Esophagus muscularis mucosa (tissue), 4 donors: ENCODE data around the gene AP1M1. TPM values are rescaled to one million over a fixed set of nuclear protein-coding genes. Genes with fewer than 3 reads are reported as not detected.

ENCODE experiments used
- DNase-seq: peaks from one replicate; pipeline ENCODE4 v3.0.0-alpha.2; 2017; ENCODE audit errors: extremely low spot score
- H3K27ac ChIP-seq, 4 donors: fragments of 200-600 bp; sonication (generic); replicated peaks in 1 of 4; 1 replicate in 3 of 4; 2 replicates in 1 of 4; pipeline ENCODE4 v1.5.1; 2016 to 2019; ENCODE audit warnings: mild to moderate bottlenecking in 1 of 4
- H3K27me3 ChIP-seq, 4 donors: fragments of 200-600 bp; sonication (generic); one replicate each; pipeline versions ENCODE4 v1.5.1 to v1.6.0; 2016 to 2019
- H3K36me3 ChIP-seq, 4 donors: fragments of 200-600 bp; sonication (generic); one replicate each; pipeline ENCODE4 v1.5.1; 2016 to 2019
- H3K4me1 ChIP-seq, 4 donors: fragments of 200-600 bp; sonication (generic); one replicate each; pipeline ENCODE4 v1.5.1; 2016 to 2019
- H3K4me3 ChIP-seq, 4 donors: fragments of 200-600 bp; sonication (generic); 1 replicate in 2 of 4; 2 replicates in 2 of 4; pipeline ENCODE4 v1.5.1; 2016 to 2019; ENCODE audit warnings: mild to moderate bottlenecking in 4 of 4, moderate library complexity in 1 of 4
- H3K9me3 ChIP-seq, 4 donors: fragments of 200-600 bp; sonication (generic); 1 replicate in 3 of 4; 2 replicates in 1 of 4; pipeline ENCODE4 v1.5.1; 2016 to 2019
- CTCF ChIP-seq, 3 experiments: fragments of 200-600 bp in 2 of 3; fragments of 450-650 bp in 1 of 3; sonication (generic) in 2 of 3; IDR thresholded peaks; one replicate each; pipeline ENCODE4 v1.5.1; 2017 to 2019; ENCODE audit warnings: antibody characterized with exemption in 3 of 3, mild to moderate bottlenecking in 2 of 3, moderate library complexity in 1 of 3
- EP300 ChIP-seq: sonication (generic); formaldehyde crosslinking; IDR thresholded peaks from one replicate; pipeline ENCODE4 v1.6.1; 2017; ENCODE audit warnings: antibody characterized with exemption
- POLR2A ChIP-seq: fragments of 450-650 bp; IDR thresholded peaks from one replicate; pipeline ENCODE4 v1.6.1; 2017; ENCODE audit warnings: antibody characterized with exemption, moderate library complexity, mild to moderate bottlenecking, low read depth
- POLR2AphosphoS5 ChIP-seq, 2 donors: sonication (generic); formaldehyde crosslinking; IDR thresholded peaks; one replicate each; pipeline ENCODE4 v1.6.1; 2017; ENCODE audit warnings: antibody characterized with exemption in 2 of 2
- WGBS: methylation state at CpG from one replicate; pipeline ENCODE4 v1.1.5; 2018; 5-methylcytosine and 5-hydroxymethylcytosine counted together
- intact Hi-C: fragments of 100-400 bp; cut with DNase I; formaldehyde crosslinking; loops from one replicate; pipeline ENCODE4 v1.15.1; 2023
- total RNA-seq, 4 donors: library from RNA; depleted of rRNA; stranded (reverse); fragments of >200 nt; gene quantifications; one replicate each; pipeline versions ENCODE4 v1.1.0 to v1.2.1, GENCODE V29; 2016

Gene AP1M1
- total RNA-seq, 4 donors from 2014 or later, result 63.1 to 115 (median 98.6) TPM

GRCh38 chr19:16155128-16155527 lies 42.6 kb upstream of the AP1M1 start:
- no peaks in the 10 kb centered on the region for H3K36me3 ChIP-seq
- H3K4me3 ChIP-seq, result no peak overlapping the region
- H3K27me3 ChIP-seq, result no peaks in the 10 kb centered on the region
- no peak for DNase-seq
- H3K4me1 ChIP-seq, result no peaks in the 10 kb centered on the region
- intact Hi-C loops, result no loop called here
- no peaks in the 10 kb centered on the region for H3K9me3 ChIP-seq
- H3K27ac ChIP-seq, result no peak overlapping the region
- TF ChIP-seq POLR2A, result no peak
- no peak for TF ChIP-seq POLR2AphosphoS5 (IDR thresholded peaks at IDR 0.05)
- no peak for TF ChIP-seq EP300
- WGBS, result 70% methylated on average over 1 of the region's 1 CpG

GRCh38 chr19:16156904-16157303 lies 40.8 kb upstream of the AP1M1 start:
- no peak for TF ChIP-seq CTCF (IDR thresholded peaks at IDR 0.05)
- no peak for TF ChIP-seq POLR2AphosphoS5 (IDR thresholded peaks at IDR 0.05)
- no peak for TF ChIP-seq POLR2A
- TF ChIP-seq EP300, result no peak

GRCh38 chr19:16157601-16158000 lies 40.1 kb upstream of the AP1M1 start:
- H3K4me3 ChIP-seq, result no peak overlapping the region
- 80% methylated on average over 1 of the region's 10 CpGs for WGBS
- H3K36me3 ChIP-seq, result no peaks in the 10 kb centered on the region
- no peaks in the 10 kb centered on the region for H3K4me1 ChIP-seq
- H3K27me3 ChIP-seq, result no peaks in the 10 kb centered on the region
- DNase-seq, result no peak
- no peaks in the 10 kb centered on the region for H3K9me3 ChIP-seq
- TF ChIP-seq EP300 (no peak), POLR2A (no peak), CTCF (IDR thresholded peaks at IDR 0.05) (no peak), POLR2AphosphoS5 (IDR thresholded peaks at IDR 0.05) (no peak)
- intact Hi-C loops, result no loop called here
- no peak overlapping the region for H3K27ac ChIP-seq

More at GRCh38 chr19:16156904-16157303, 40.8 kb upstream of the AP1M1 start:
- no peak overlapping the region for H3K27ac ChIP-seq
- H3K9me3 ChIP-seq, result no peaks in the 10 kb centered on the region
- intact Hi-C loops, result no loop called here
- no peak overlapping the region for H3K4me3 ChIP-seq
- no peaks in the 10 kb centered on the region for H3K4me1 ChIP-seq
- DNase-seq, result no peak
- 81% methylated on average over 6 of the region's 6 CpGs for WGBS
- no peaks in the 10 kb centered on the region for H3K36me3 ChIP-seq
- no peaks in the 10 kb centered on the region for H3K27me3 ChIP-seq

- intact Hi-C loops, result no loop called here
- Histone ChIP-seq H3K4me1 (no peaks in the 10 kb centered on the region), H3K27ac (no peak overlapping the region), H3K36me3 (no peaks in the 10 kb centered on the region), H3K9me3 (no peaks in the 10 kb centered on the region), H3K4me3 (no peak overlapping the region), H3K27me3 (no peaks in the 10 kb centered on the region)
- TF ChIP-seq POLR2AphosphoS5 (IDR thresholded peaks at IDR 0.05) (no peak), EP300 (no peak)
- WGBS, result 88% methylated on average over 5 of the region's 5 CpGs
- DNase-seq, result no peak
These were observed 38.1 kb upstream of the AP1M1 start for GRCh38 chr19:16159655-16160054.

- H3K9me3 ChIP-seq, result no peaks in the 10 kb centered on the region
- no peak overlapping the region for H3K4me3 ChIP-seq
- no peak for DNase-seq
- no peak for TF ChIP-seq EP300
- no peak for TF ChIP-seq POLR2AphosphoS5 (IDR thresholded peaks at IDR 0.05)
- TF ChIP-seq CTCF (IDR thresholded peaks at IDR 0.05), result no peak
- no peak for TF ChIP-seq POLR2A
- no peaks in the 10 kb centered on the region for H3K4me1 ChIP-seq
- H3K36me3 ChIP-seq, result no peaks in the 10 kb centered on the region
- intact Hi-C loops, result no loop called here
- H3K27ac ChIP-seq, result no peak overlapping the region
- WGBS, result 52% methylated on average over 5 of the region's 6 CpGs
- H3K27me3 ChIP-seq, result no peaks in the 10 kb centered on the region
These were observed 37.2 kb upstream of the AP1M1 start for GRCh38 chr19:16160445-16160942.

- no peaks in the 10 kb centered on the region for H3K27me3 ChIP-seq
- WGBS, result 70% methylated on average over 14 of the region's 14 CpGs
- H3K27ac ChIP-seq, result no peak overlapping the region
- H3K4me3 ChIP-seq, result no peak overlapping the region
- no peaks in the 10 kb centered on the region for H3K4me1 ChIP-seq
- no peak for DNase-seq
- no peak for TF ChIP-seq POLR2A
- TF ChIP-seq POLR2AphosphoS5 (IDR thresholded peaks at IDR 0.05), result no peak
- TF ChIP-seq EP300, result no peak
- no peak for TF ChIP-seq CTCF (IDR thresholded peaks at IDR 0.05)
- intact Hi-C loops, result no loop called here
- no peaks in the 10 kb centered on the region for H3K9me3 ChIP-seq
- H3K36me3 ChIP-seq, result no peaks in the 10 kb centered on the region
These were observed 36.7 kb upstream of the AP1M1 start for GRCh38 chr19:16160943-16161560.
